GM12878 (cell line): ENCODE measurements around the gene SSBP4. TPM values are rescaled to one million over a fixed set of nuclear protein-coding genes. Genes with fewer than 3 reads are reported as not detected.

ENCODE experiments used
- ATAC-seq: fragments of 200-7000 bp; cut with Tn5 transposase; 3 replicates; pipeline ENCODE4 v1.9.1; 2020; ENCODE audit warnings: mild to moderate bottlenecking, moderate library complexity
- BruUV-seq: library from RNA; stranded (reverse); fragments of 400-500 nt; replicated peaks from 2 replicates; lab custom pipeline; 2021; lab: Mats Ljungman, UMichigan
- CTCF ChIA-PET: fragments of 300-600 bp; sonication (Branson Sonifier 250); formaldehyde crosslinking; extraction: SDS; loops from one replicate; lab custom pipeline; 2021; ENCODE audit warnings: inconsistent platforms; lab: Yijun Ruan, JAX
- POLR2A ChIA-PET: fragments of 350-600 bp; formaldehyde crosslinking; extraction: SDS; loops from one replicate; lab custom pipeline; 2021; ENCODE audit warnings: inconsistent platforms; lab: Charles Lee
- RAD21 ChIA-PET: fragments of 300-600 bp; sonication (Branson Sonifier 250); formaldehyde crosslinking; loops from one replicate; lab custom pipeline; 2023; ENCODE audit warnings: antibody characterized with exemption; ENCODE audit not compliant: unreplicated experiment; lab: Charles Lee
- SMC1A ChIA-PET: fragments of 300-600 bp; sonication (Branson Sonifier 250); formaldehyde crosslinking; loops from one replicate; lab custom pipeline; 2023; ENCODE audit not compliant: unreplicated experiment, uncharacterized antibody; lab: Charles Lee
- DNase-seq: peaks from one replicate; pipeline ENCODE4 v3.0.0-alpha.2; 2011; ENCODE audit warnings: low read depth, low spot score
- FAIRE-seq: peaks from 3 replicates; lab custom pipeline; 2011; peaks lifted over from hg19 to GRCh38; lab: Jason Lieb, UNC
- H2AFZ ChIP-seq: 2 replicates; pipeline ENCODE4 v1.6.0; 2011; ENCODE audit warnings: low read depth, low read length, control low read depth; ENCODE audit not compliant: control insufficient read depth
- H3K27ac ChIP-seq: 2 replicates; pipeline ENCODE4 v1.5.1; 2011; ENCODE audit warnings: control low read depth; ENCODE audit not compliant: control insufficient read depth, insufficient read depth
- H3K27me3 ChIP-seq, 2 experiments: replicated peaks in 1 of 2; 2 replicates each; pipeline versions ENCODE4 v1.6.0 to v1.6.1; 2011; ENCODE audit warnings: low read length in 1 of 2; ENCODE audit not compliant: control insufficient read depth in 2 of 2, insufficient read depth in 2 of 2
- H3K36me3 ChIP-seq, 2 experiments: 2 replicates each; pipeline ENCODE4 v1.5.1; 2011; ENCODE audit warnings: low read length in 1 of 2; ENCODE audit not compliant: control insufficient read depth in 2 of 2, insufficient read depth in 2 of 2
- H3K4me1 ChIP-seq: 2 replicates; pipeline ENCODE4 v1.6.1; 2011; ENCODE audit warnings: mild to moderate bottlenecking, low read length, moderate library complexity, mixed read lengths; ENCODE audit not compliant: control insufficient read depth, insufficient read depth
- H3K4me2 ChIP-seq: 2 replicates; pipeline ENCODE4 v1.6.0; 2011; ENCODE audit warnings: control low read depth; ENCODE audit not compliant: control insufficient read depth, insufficient read depth
- H3K4me3 ChIP-seq: fragments of 200-600 bp; sonication (generic); 2 replicates; pipeline ENCODE4 v1.5.1; 2016
- H3K79me2 ChIP-seq: 2 replicates; pipeline ENCODE4 v1.6.0; 2011; ENCODE audit warnings: low read length; ENCODE audit not compliant: control insufficient read depth, insufficient read depth
- H3K9ac ChIP-seq: 2 replicates; pipeline ENCODE4 v1.8.0; 2011; ENCODE audit warnings: low read length, control low read depth, mixed read lengths; ENCODE audit not compliant: control insufficient read depth, insufficient read depth
- H3K9me3 ChIP-seq: replicated peaks from 3 replicates; pipeline ENCODE4 v1.5.1; 2011; ENCODE audit warnings: mild to moderate bottlenecking, low read length; ENCODE audit not compliant: control insufficient read depth, insufficient read depth
- H4K20me1 ChIP-seq: 2 replicates; pipeline ENCODE4 v1.6.0; 2011; ENCODE audit not compliant: control insufficient read depth, insufficient read depth
- CREB1 ChIP-seq: IDR thresholded peaks from 2 replicates; pipeline ENCODE4 v1.6.1; 2012; ENCODE audit warnings: low read depth, mild to moderate bottlenecking, inconsistent platforms
- ELK1 ChIP-seq: IDR thresholded peaks from 2 replicates; pipeline ENCODE4 v1.6.1; 2012; ENCODE audit warnings: low read depth, low read length, improper control_type of control experiment
- FOXM1 ChIP-seq: IDR thresholded peaks from 2 replicates; pipeline ENCODE4 v1.6.1; 2012; ENCODE audit warnings: low read depth, mild to moderate bottlenecking, inconsistent platforms, low read length, moderate library complexity
- JUNB ChIP-seq: IDR thresholded peaks from 2 replicates; pipeline ENCODE4 v1.6.1; 2016; ENCODE audit warnings: antibody characterized with exemption, mild to moderate bottlenecking
- NR2C2 ChIP-seq: IDR thresholded peaks from 2 replicates; pipeline ENCODE4 v1.6.1; 2011; ENCODE audit warnings: borderline replicate concordance, low read depth; ENCODE audit not compliant: control insufficient read depth, insufficient read length
- RAD21 ChIP-seq: IDR thresholded peaks from 2 replicates; pipeline ENCODE4 v1.6.1; 2011; ENCODE audit warnings: mild to moderate bottlenecking, low read depth, low read length, moderate library complexity; ENCODE audit not compliant: insufficient read depth
- RUNX3 ChIP-seq: IDR thresholded peaks from 2 replicates; pipeline ENCODE4 v1.6.1; 2012; ENCODE audit warnings: low read length, inconsistent platforms
- STAT1 ChIP-seq: fragments of 450-650 bp; conservative IDR thresholded peaks from 2 replicates; pipeline ENCODE4 v1.6.1; 2014; ENCODE audit warnings: antibody characterized with exemption, mild to moderate bottlenecking
- TARDBP ChIP-seq: IDR thresholded peaks from 2 replicates; pipeline ENCODE4 v1.6.1; 2016; ENCODE audit warnings: borderline replicate concordance
- TCF3 ChIP-seq: IDR thresholded peaks from 2 replicates; pipeline ENCODE4 v1.6.1; 2012; ENCODE audit warnings: low read depth, mild to moderate bottlenecking, low read length, borderline replicate concordance; ENCODE audit not compliant: insufficient read depth
- USF1 ChIP-seq: IDR thresholded peaks from 2 replicates; pipeline ENCODE4 v1.6.1; 2011; ENCODE audit warnings: borderline replicate concordance, low read depth, mild to moderate bottlenecking, moderate library complexity, mixed read lengths, low read length; ENCODE audit not compliant: insufficient read depth; ENCODE audit errors: extremely low read length
- ZBED1 ChIP-seq: IDR thresholded peaks from 2 replicates; pipeline ENCODE4 v1.6.1; 2016; ENCODE audit warnings: borderline replicate concordance
- WGBS: methylation state at CpG from one replicate; pipeline ENCODE4 v1.1.6; 2016; ENCODE audit warnings: low lambda C conversion rate; ENCODE audit not compliant: insufficient replicate concordance, insufficient coverage; ENCODE audit errors: missing lambda C conversion rate; 5-methylcytosine and 5-hydroxymethylcytosine counted together
- in situ Hi-C: fragments of 300-500 bp; cut with MboI; formaldehyde crosslinking; loops from 9 replicates; pipeline ENCODE4 v1.14.3; 2018; ENCODE audit warnings: mixed read lengths
- intact Hi-C: fragments of 100-400 bp; cut with micrococcal nuclease; formaldehyde crosslinking; loops from one replicate; pipeline ENCODE4 v1.14.2; 2022; ENCODE audit not compliant: unreplicated experiment
- polyA plus RNA-seq, 11 experiments: library from polyadenylated mRNA; depleted of rRNA in 4 of 11; unstranded in 6 of 11; stranded (reverse) in 5 of 11; fragments of >200 nt; fragmentation: Nextera tagmentation in 4 of 11; fragmentation: Illumina TruSeq in 1 of 11; extraction: Ambion mirVana in 4 of 11; extraction: Trizol in 1 of 11; gene quantifications; 1 replicate in 1 of 11; 2 replicates in 10 of 11; pipeline versions ENCODE4 v1.2.1 to v1.2.3, GENCODE V29; 2011 to 2016; ENCODE audit warnings: inconsistent platforms in 2 of 11, missing spikeins in 2 of 11, low read depth in 1 of 11
- total RNA-seq, 4 experiments: library from RNA; depleted of rRNA in 3 of 4; stranded (reverse); fragments of >200 nt in 3 of 4; fragmentation: Illumina TruSeq in 1 of 4; extraction: Trizol in 1 of 4; gene quantifications; 2 replicates each; pipeline versions ENCODE4 v1.2.1 to v1.2.3, GENCODE V29; 2013 to 2021
- TF ChIP-seq, protein P1 (sequence below): IDR thresholded peaks from 2 replicates; pipeline ENCODE4 v1.6.1; 2012; ENCODE audit warnings: low read depth, low read length, improper control_type of control experiment

SSBP4 gene
- total and polyA plus RNA-seq, 10 of the 15 experiments (the other 5 are each of a cell fraction or from before 2014, with no cell fraction given): 0.37 to 150 (median 38.9) TPM

DNA sequence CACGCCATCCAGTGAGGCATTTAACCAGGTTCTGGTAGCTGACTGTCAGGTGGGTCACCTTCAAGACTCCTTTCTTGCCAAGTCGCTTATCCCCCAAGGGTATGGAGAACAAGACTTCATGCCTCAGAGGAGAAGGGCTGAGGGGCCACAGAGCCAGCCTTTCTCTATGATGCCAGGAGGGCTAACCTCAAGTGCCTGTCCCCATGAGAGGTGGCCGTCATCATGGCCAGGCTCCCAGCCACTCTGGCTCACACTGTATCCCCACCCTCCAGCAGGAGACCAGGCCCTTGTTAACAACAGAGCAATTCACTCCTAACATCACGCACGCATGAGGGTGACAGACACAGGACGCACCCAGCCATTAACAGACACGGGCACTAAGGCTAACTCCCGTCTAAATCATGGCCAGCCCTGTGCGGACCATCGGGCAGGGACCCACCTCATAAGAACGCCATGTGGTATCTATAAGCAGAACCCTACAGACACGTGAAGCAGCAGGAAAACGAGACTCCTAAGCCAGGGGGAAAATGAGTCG, 57.4 kb downstream of the SSBP4 start:
- RAD21 ChIA-PET: no interaction called here
- no peak for ATAC-seq
- H3K4me2 ChIP-seq: no peak overlapping the region
- no peak overlapping the region for H3K9ac ChIP-seq
- POLR2A ChIA-PET: interaction anchor here (0.6 kb wide), 1 partner anchor 424 kb away, joined by 4 read pairs; no protein-coding TSS in a partner anchor
- no peak for FAIRE-seq
- H3K4me1 ChIP-seq: peaks cover 33% of the 10 kb centered on the region
- SMC1A ChIA-PET: interaction anchor here (1.1 kb wide), 1 partner anchor 43 kb away, joined by 3 read pairs; no protein-coding TSS in a partner anchor
- H2AFZ ChIP-seq: no peak overlapping the region
- H3K27ac ChIP-seq: no peak overlapping the region
- WGBS: 89% methylated on average over 14 of the region's 14 CpGs
- intact Hi-C loops (loop anchor here (5.0 kb wide), 1 partner anchor 111 kb away; the partner anchor contains the start of gene REX1BD), in situ Hi-C loops (no loop called here)
- DNase-seq: no peak
- CTCF ChIA-PET: interaction anchor here (0.6 to 1.6 kb wide), 2 partner anchors 370 to 386 kb away, joined by 3 read pairs; no protein-coding TSS in a partner anchor
- H3K36me3 ChIP-seq: peaks cover 5 to 12% of the 10 kb centered on the region in 2 experiments; a peak in 3 of 4 replicates
- no TSS peak for BruUV-seq
- H3K79me2 ChIP-seq: peaks cover 59% of the 10 kb centered on the region
- H4K20me1 ChIP-seq: peaks cover 5% of the 10 kb centered on the region
- H3K27me3 ChIP-seq: no peaks in the 10 kb centered on the region
- TF ChIP-seq USF1: no peak
- TF ChIP-seq, protein P1, sequence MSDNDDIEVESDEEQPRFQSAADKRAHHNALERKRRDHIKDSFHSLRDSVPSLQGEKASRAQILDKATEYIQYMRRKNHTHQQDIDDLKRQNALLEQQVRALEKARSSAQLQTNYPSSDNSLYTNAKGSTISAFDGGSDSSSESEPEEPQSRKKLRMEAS: no peak
- TF ChIP-seq JUNB: no peak
- TF ChIP-seq CREB1: no peak
- TF ChIP-seq TCF3: no peak
- TF ChIP-seq STAT1: no peak
- no peak for TF ChIP-seq RAD21
- no peak for TF ChIP-seq NR2C2
- TF ChIP-seq TARDBP: no peak
- TF ChIP-seq ZBED1: no peak
- TF ChIP-seq FOXM1: no peak
- no peak for TF ChIP-seq ELK1
- TF ChIP-seq RUNX3: no peak
- H3K9me3 ChIP-seq: no peaks in the 10 kb centered on the region
- no peak overlapping the region for H3K4me3 ChIP-seq
